Amniotic stem cell (primary cell): ENCODE results near the gene UBB.
"Not testable (repeated sequence)": the region's sequence is repeated elsewhere in the genome, so short reads cannot be mapped to it uniquely, and the experiment has no call there.

Experiments used
- DNase-seq: peaks from one replicate; lab custom pipeline; 2025; lab: John Stamatoyannopoulos, UW

UBB gene

GRCh38 chr17:16377941-16378341, 3.0 kb upstream of the UBB start:
- DNase-seq = no peak

GRCh38 chr17:16378636-16379282, 2.1 kb upstream of the UBB start:
- DNase-seq = no peak

GRCh38 chr17:16379654-16380053, 1.2 kb upstream of the UBB start:
- no peak for DNase-seq

GRCh38 chr17:16381496-16381820, 567 bp downstream of the UBB start:
- DNase-seq = no peak

GRCh38 chr17:16383216-16383615, 2.3 kb downstream of the UBB start:
- DNase-seq = no peak

GRCh38 chr17:16383772-16384287, 2.9 kb downstream of the UBB start:
- DNase-seq = no peak

- DNase-seq = no peak
Observed at GRCh38 chr17:16384557-16384956, 3.7 kb downstream of the UBB start.

GRCh38 chr17:16386126-16386507, 5.2 kb downstream of the UBB start:
- DNase-seq = not testable (repeated sequence)

GRCh38 chr17:16391451-16391850, 10.6 kb downstream of the UBB start:
- DNase-seq = no peak

GRCh38 chr17:16392491-16392890, 11.6 kb downstream of the UBB start:
- DNase-seq = not testable (repeated sequence)

- DNase-seq = not testable (repeated sequence)
Observed at GRCh38 chr17:16395887-16396286, 15.0 kb downstream of the UBB start.

- not testable (repeated sequence) for DNase-seq
Observed at GRCh38 chr17:16396693-16397092, 15.8 kb downstream of the UBB start.

GRCh38 chr17:16398270-16399267, 17.7 kb downstream of the UBB start:
- DNase-seq = no peak

GRCh38 chr17:16403847-16404246, 23.0 kb downstream of the UBB start:
- not testable (repeated sequence) for DNase-seq

GRCh38 chr17:16406742-16407674, 26.1 kb downstream of the UBB start:
- no peak for DNase-seq

- DNase-seq = no peak
Observed at GRCh38 chr17:16407911-16408588, 27.2 kb downstream of the UBB start.

- DNase-seq = no peak
Observed at GRCh38 chr17:16415031-16415924, 34.4 kb downstream of the UBB start, which contains the start of gene TRPV2. TRPV2 (plus strand) TSS chr17:16415571; CDS start chr17:16417669, 2,098 bp downstream.

GRCh38 chr17:16417399-16417798, 36.5 kb downstream of the UBB start:
- no peak for DNase-seq

GRCh38 chr17:16417896-16418684, 37.2 kb downstream of the UBB start:
- no peak for DNase-seq
